H1 (cell line): ENCODE data around the gene TRABD2A. TPM values are rescaled to one million over a fixed set of nuclear protein-coding genes. Genes with fewer than 3 reads are reported as not detected.

Experiments
- CTCF ChIA-PET: fragments of 300-600 bp; sonication (Branson Sonifier 250); formaldehyde crosslinking; loops from one replicate; lab custom pipeline; 2021; ENCODE audit not compliant: partially characterized antibody; lab: Charles Lee
- POLR2A ChIA-PET: fragments of 300-600 bp; sonication (Branson Sonifier 250); formaldehyde crosslinking; loops from one replicate; lab custom pipeline; 2021; ENCODE audit warnings: inconsistent platforms; ENCODE audit not compliant: partially characterized antibody; lab: Charles Lee
- DNase-seq, 2 experiments: peaks; one replicate each; pipeline versions ENCODE4 v3.0.0 to v3.0.0-alpha.2; 2010 to 2022; ENCODE audit warnings: low spot score in 2 of 2, low read depth in 1 of 2, mixed read lengths in 1 of 2
- FAIRE-seq: peaks from 2 replicates; lab custom pipeline; 2011; peaks lifted over from hg19 to GRCh38; lab: Jason Lieb, UNC
- H2AFZ ChIP-seq: 2 replicates; pipeline ENCODE4 v1.8.1; 2012; ENCODE audit warnings: low read length, inconsistent platforms
- H2AK5ac ChIP-seq: 2 replicates; pipeline ENCODE4 v1.6.1; 2013; ENCODE audit warnings: low read depth, low read length
- H2BK120ac ChIP-seq: replicated peaks from 2 replicates; pipeline ENCODE3; 2013; ENCODE audit warnings: low read depth, low read length, inconsistent platforms
- H2BK12ac ChIP-seq: 2 replicates; pipeline ENCODE4 v1.6.1; 2013; ENCODE audit warnings: low read depth, low read length
- H2BK15ac ChIP-seq: 2 replicates; pipeline ENCODE4 v1.6.1; 2013; ENCODE audit warnings: low read length
- H2BK20ac ChIP-seq: 2 replicates; pipeline ENCODE4 v1.6.1; 2013; ENCODE audit warnings: low read length
- H2BK5ac ChIP-seq: 2 replicates; pipeline ENCODE4 v1.6.1; 2013; ENCODE audit warnings: low read depth, low read length
- H3K14ac ChIP-seq: 2 replicates; pipeline ENCODE4 v1.6.1; 2013; ENCODE audit warnings: inconsistent platforms; ENCODE audit not compliant: insufficient read length
- H3K18ac ChIP-seq: 2 replicates; pipeline ENCODE4 v1.6.1; 2013; ENCODE audit warnings: low read length; ENCODE audit errors: extremely low read depth
- H3K23ac ChIP-seq: 2 replicates; pipeline ENCODE4 v1.6.1; 2013; ENCODE audit warnings: inconsistent platforms; ENCODE audit not compliant: insufficient read length
- H3K23me2 ChIP-seq: 2 replicates; pipeline ENCODE4 v1.6.1; 2013; ENCODE audit warnings: low read depth, low read length
- H3K27ac ChIP-seq: 2 replicates; pipeline ENCODE4 v1.6.1; 2011; ENCODE audit warnings: low read depth, low read length, inconsistent platforms
- H3K27me3 ChIP-seq, 4 experiments: replicated peaks in 1 of 4; 1 replicate in 1 of 4; 2 replicates in 3 of 4; pipeline versions ENCODE4 v1.6.1 to v1.8.1; 2011 to 2013; ENCODE audit warnings: low read length in 3 of 4, mild to moderate bottlenecking in 3 of 4, inconsistent platforms in 2 of 4, mixed read lengths in 2 of 4, moderate library complexity in 1 of 4; ENCODE audit not compliant: control insufficient read depth in 3 of 4, insufficient read depth in 3 of 4; ENCODE audit errors: extremely low read depth in 1 of 4
- H3K36me3 ChIP-seq, 4 experiments: 2 replicates each; pipeline versions ENCODE4 v1.6.1 to v1.8.1; 2011 to 2013; ENCODE audit warnings: mild to moderate bottlenecking in 4 of 4, low read length in 3 of 4, moderate library complexity in 2 of 4, control low read depth in 1 of 4, inconsistent platforms in 1 of 4; ENCODE audit not compliant: insufficient read depth in 4 of 4, control insufficient read depth in 2 of 4
- H3K4ac ChIP-seq: replicated peaks from 2 replicates; pipeline ENCODE3; 2013; ENCODE audit warnings: low read length, low read depth, mixed read lengths, inconsistent platforms; ENCODE audit not compliant: insufficient read length
- H3K4me1 ChIP-seq, 4 experiments: replicated peaks in 1 of 4; 1 replicate in 1 of 4; 2 replicates in 3 of 4; pipeline versions ENCODE4 v1.6.1 to v1.8.1; 2011 to 2013; ENCODE audit warnings: low read length in 3 of 4, inconsistent platforms in 2 of 4, mixed read lengths in 1 of 4; ENCODE audit not compliant: insufficient read depth in 4 of 4, control insufficient read depth in 3 of 4
- H3K4me2 ChIP-seq, 2 experiments: 2 replicates each; pipeline versions ENCODE4 v1.6.1 to v1.8.1; 2011 to 2013; ENCODE audit warnings: low read depth in 2 of 2, low read length in 2 of 2, control low read depth in 1 of 2, inconsistent platforms in 1 of 2, mild to moderate bottlenecking in 1 of 2; ENCODE audit not compliant: insufficient read depth in 1 of 2
- H3K4me3 ChIP-seq, 4 experiments: fragments of 200-600, 300-600 bp in 1 of 4; sonication (generic), shearing (Covaris generic), sonication (Bioruptor Twin) in 1 of 4; 2 replicates each; pipeline versions ENCODE4 v1.5.1 to v1.8.1; 2011 to 2016; ENCODE audit warnings: low read length in 4 of 4, low read depth in 3 of 4, control low read depth in 2 of 4, inconsistent platforms in 2 of 4, mild to moderate bottlenecking in 2 of 4, mixed read lengths in 1 of 4, moderate library complexity in 1 of 4; ENCODE audit not compliant: insufficient read depth in 2 of 4; ENCODE audit errors: extremely low read depth in 1 of 4
- H3K56ac ChIP-seq: replicated peaks from 2 replicates; pipeline ENCODE3; 2013; ENCODE audit warnings: low read depth, mild to moderate bottlenecking, mixed read lengths, low read length, inconsistent platforms; ENCODE audit not compliant: insufficient read length
- H3K79me1 ChIP-seq: 2 replicates; pipeline ENCODE4 v1.6.1; 2013; ENCODE audit warnings: low read depth, low read length, control low read depth
- H3K79me2 ChIP-seq, 2 experiments: 2 replicates each; pipeline versions ENCODE4 v1.6.1 to v1.8.1; 2012 to 2013; ENCODE audit warnings: low read length in 2 of 2, mild to moderate bottlenecking in 2 of 2, inconsistent platforms in 1 of 2; ENCODE audit not compliant: insufficient read depth in 2 of 2, control insufficient read depth in 1 of 2
- H3K9ac ChIP-seq, 4 experiments: replicated peaks in 1 of 4; 1 replicate in 1 of 4; 2 replicates in 3 of 4; pipeline versions ENCODE4 v1.6.1 to v1.8.1; 2011 to 2013; ENCODE audit warnings: low read depth in 3 of 4, low read length in 3 of 4, control low read depth in 2 of 4, mild to moderate bottlenecking in 2 of 4, moderate library complexity in 2 of 4, inconsistent platforms in 1 of 4; ENCODE audit errors: extremely low read depth in 1 of 4
- H3K9me3 ChIP-seq, 2 experiments: 2 replicates each; pipeline versions ENCODE4 v1.6.1 to v1.8.1; 2012 to 2013; ENCODE audit warnings: mild to moderate bottlenecking in 2 of 2, moderate library complexity in 2 of 2, control low read depth in 1 of 2, inconsistent platforms in 1 of 2, low read depth in 1 of 2, low read length in 1 of 2, mixed read lengths in 1 of 2; ENCODE audit not compliant: insufficient read depth in 2 of 2
- H4K20me1 ChIP-seq, 2 experiments: replicated peaks in 1 of 2; 2 replicates each; pipeline versions ENCODE3 to v1.8.1; 2011 to 2013; ENCODE audit warnings: inconsistent platforms in 2 of 2, low read length in 2 of 2, mild to moderate bottlenecking in 1 of 2; ENCODE audit not compliant: insufficient read depth in 2 of 2, control insufficient read depth in 1 of 2
- H4K5ac ChIP-seq: 2 replicates; pipeline ENCODE4 v1.6.1; 2013; ENCODE audit warnings: low read length, low read depth, mixed read lengths, inconsistent platforms; ENCODE audit not compliant: insufficient read length
- H4K8ac ChIP-seq: 2 replicates; pipeline ENCODE4 v1.8.0; 2013; ENCODE audit warnings: mild to moderate bottlenecking, moderate library complexity, low read length, inconsistent platforms; ENCODE audit not compliant: insufficient read depth; ENCODE audit errors: extremely low read depth
- H4K91ac ChIP-seq: replicated peaks from 2 replicates; pipeline ENCODE3; 2013; ENCODE audit warnings: low read length, mixed read lengths, inconsistent platforms; ENCODE audit not compliant: insufficient read length
- ATF3 ChIP-seq: IDR thresholded peaks from 2 replicates; pipeline ENCODE4 v1.6.1; 2011; ENCODE audit warnings: low read depth, mild to moderate bottlenecking, low read length; ENCODE audit not compliant: insufficient read depth
- BCL11A ChIP-seq, 2 experiments: IDR thresholded peaks; one replicate each; pipeline ENCODE4 v1.6.1; 2011; ENCODE audit warnings: low read depth in 2 of 2, low read length in 2 of 2, mild to moderate bottlenecking in 2 of 2
- CHD2 ChIP-seq: IDR thresholded peaks from 2 replicates; pipeline ENCODE4 v1.6.1; 2012; ENCODE audit warnings: low read length, improper control_type of control experiment
- CTBP2 ChIP-seq: IDR thresholded peaks from 2 replicates; pipeline ENCODE4 v1.7.0; 2011; ENCODE audit warnings: borderline replicate concordance, mild to moderate bottlenecking, moderate library complexity, mixed read lengths, low read length; ENCODE audit not compliant: insufficient read depth, insufficient read length
- GTF2F1 ChIP-seq: IDR thresholded peaks from 2 replicates; pipeline ENCODE4 v1.6.1; 2012; ENCODE audit warnings: low read depth, low read length, improper control_type of control experiment, borderline replicate concordance
- KDM4A ChIP-seq: IDR thresholded peaks from one replicate; pipeline ENCODE4 v1.7.1; 2012; ENCODE audit warnings: low read depth, mild to moderate bottlenecking, moderate library complexity, low read length, inconsistent platforms; ENCODE audit not compliant: severe bottlenecking
- NANOG ChIP-seq: IDR thresholded peaks from 2 replicates; pipeline ENCODE4 v1.6.1; 2011; ENCODE audit warnings: low read length, low read depth, mild to moderate bottlenecking, inconsistent platforms; ENCODE audit not compliant: insufficient read depth, poor library complexity, severe bottlenecking
- PHF8 ChIP-seq: fragments of 200-600 bp; sonication (generic); conservative IDR thresholded peaks from 2 replicates; pipeline ENCODE4 v1.7.1; 2012; ENCODE audit warnings: low read depth, mild to moderate bottlenecking, inconsistent platforms, low read length, moderate library complexity
- SIX5 ChIP-seq: IDR thresholded peaks from 2 replicates; pipeline ENCODE4 v1.6.1; 2011; ENCODE audit warnings: mild to moderate bottlenecking, low read depth, low read length
- SRF ChIP-seq: IDR thresholded peaks from 2 replicates; pipeline ENCODE4 v1.6.1; 2011; ENCODE audit warnings: mild to moderate bottlenecking, low read depth, low read length, moderate library complexity
- TAF1 ChIP-seq: IDR thresholded peaks from 2 replicates; pipeline ENCODE4 v1.6.1; 2011; ENCODE audit warnings: mild to moderate bottlenecking, low read depth, low read length
- YY1 ChIP-seq: IDR thresholded peaks from 2 replicates; pipeline ENCODE4 v1.6.1; 2011; ENCODE audit warnings: low read depth, mild to moderate bottlenecking, low read length
- WGBS, 2 experiments: shearing (Covaris generic) in 1 of 2; methylation state at CpG; one replicate each; pipeline versions ENCODE4 v1.1.6 to v1.1.7; 2013 to 2015; ENCODE audit warnings: low lambda C conversion rate in 2 of 2, mixed read lengths in 2 of 2, inconsistent platforms in 1 of 2, low coverage in 1 of 2, missing lambda C conversion rate in 1 of 2; ENCODE audit not compliant: insufficient replicate concordance in 2 of 2, insufficient coverage in 1 of 2, insufficient read length in 1 of 2; ENCODE audit errors: extremely low coverage in 1 of 2, missing lambda C conversion rate in 1 of 2; 5-methylcytosine and 5-hydroxymethylcytosine counted together
- polyA plus RNA-seq, 7 experiments: library from polyadenylated mRNA; depleted of rRNA in 3 of 7; stranded (reverse) in 5 of 7; unstranded in 2 of 7; fragments of >200 nt in 5 of 7; fragments of 200-250 nt in 2 of 7; gene quantifications; 1 replicate in 5 of 7; 2 replicates in 1 of 7; 4 replicates in 1 of 7; pipeline versions ENCODE4 v1.2.1 to v1.2.3, GENCODE V29; 2011 to 2013; ENCODE audit warnings: missing spikeins in 2 of 7, mixed read lengths in 2 of 7
- total RNA-seq: library from RNA; stranded (reverse); fragmentation: NEBNext Ultra II Directional; extraction: Animal tissue kit (Norgen Biotek cat#: 25700); gene quantifications from 2 replicates; pipeline ENCODE4 v1.2.1, GENCODE V29; 2021
- TF ChIP-seq, protein P1 (sequence below): IDR thresholded peaks from 2 replicates; pipeline ENCODE4 v1.6.1; 2012; ENCODE audit warnings: inconsistent platforms

Gene TRABD2A
- total and polyA plus RNA-seq, 2 of the 8 experiments (the other 6 are each of a cell fraction or from before 2014, with no cell fraction given) = 17.3 to 18.6 TPM

DNA sequence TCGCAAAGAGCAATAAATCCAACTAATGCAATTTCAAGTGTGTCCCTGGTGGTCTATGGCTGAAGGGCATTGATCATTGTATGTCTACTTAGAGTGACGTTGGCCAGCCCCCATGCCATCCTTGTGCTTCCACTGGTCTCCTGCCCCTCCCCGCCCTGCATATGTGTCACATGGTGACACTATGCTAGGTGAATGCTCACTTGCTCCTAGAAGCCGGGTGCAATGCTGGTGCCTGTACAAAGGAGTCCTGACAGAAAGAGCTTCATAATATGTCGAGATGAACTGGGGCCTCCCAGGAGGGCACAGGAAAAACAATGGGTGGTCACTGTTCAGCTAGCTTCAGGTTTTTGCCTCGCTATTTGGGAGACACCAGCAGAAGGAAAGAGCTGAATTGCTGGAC lies 5.9 kb upstream of the TRABD2A start:
- Histone ChIP-seq H3K27ac (no peak overlapping the region), H3K4ac (no peak overlapping the region), H3K9me3 (no peaks in the 10 kb centered on the region), H3K9ac (no peak overlapping the region), H2BK120ac (no peak overlapping the region), H3K79me2 (no peaks in the 10 kb centered on the region), H2BK12ac (no peak overlapping the region), H3K79me1 (no peaks in the 10 kb centered on the region), H4K8ac (no peak overlapping the region), H2AK5ac (no peak overlapping the region), H3K14ac (no peak overlapping the region), H2BK5ac (no peak overlapping the region), H3K4me3 (no peak overlapping the region), H3K56ac (no peak overlapping the region), H3K4me2 (no peak overlapping the region), H4K5ac (no peak overlapping the region), H2AFZ (no peak overlapping the region), H4K20me1 (no peaks in the 10 kb centered on the region), H2BK15ac (no peak overlapping the region), H3K23me2 (peaks cover under 1% of the 10 kb centered on the region; the same call in 1 of the 2 replicates), H3K27me3 (peaks cover 0 to 5% (median 3%) of the 10 kb centered on the region in 4 experiments; a peak in 6 of 7 replicates), H3K4me1 (no peaks in the 10 kb centered on the region), H3K23ac (no peak overlapping the region), H3K36me3 (no peaks in the 10 kb centered on the region), H3K18ac (no peak overlapping the region), H2BK20ac (no peak overlapping the region), H4K91ac (no peak overlapping the region)
- POLR2A ChIA-PET = interaction anchor here (1.0 to 1.3 kb wide), 2 partner anchors 10 to 72 kb away, joined by 3 to 7 read pairs; no protein-coding TSS in a partner anchor
- FAIRE-seq (no peak), DNase-seq (peak in 1 of 2 experiments; percentile 41)
- WGBS, 2 experiments = 95% methylated on average over 6 of the region's 6 CpGs; no CpG with 5 or more reads in 1 of the 2 experiments
- CTCF ChIA-PET = interaction anchor here (0.7 to 3.3 kb wide), 4 partner anchors 29 to 145 kb away, joined by 3 to 13 read pairs (median 3); no protein-coding TSS in a partner anchor
- TF ChIP-seq CTBP2 (no peak), CHD2 (no peak), SRF (no peak), BCL11A (IDR thresholded peaks at IDR 0.05; ENCODE audit: low read depth in 2 of 2, low read length in 2 of 2) (no peak), YY1 (no peak), ATF3 (no peak), KDM4A (no peak), NANOG (no peak), TAF1 (no peak), PHF8 (no peak), SIX5 (no peak), GTF2F1 (no peak)
- TF ChIP-seq, protein P1, sequence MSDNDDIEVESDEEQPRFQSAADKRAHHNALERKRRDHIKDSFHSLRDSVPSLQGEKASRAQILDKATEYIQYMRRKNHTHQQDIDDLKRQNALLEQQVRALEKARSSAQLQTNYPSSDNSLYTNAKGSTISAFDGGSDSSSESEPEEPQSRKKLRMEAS = no peak
